DND-41 (cell line): ENCODE results near the gene IQCF2.

Experiments
- ATAC-seq: fragments of 200-7000 bp; cut with Tn5 transposase; 3 replicates; pipeline ENCODE4 v1.9.1; 2021; ENCODE audit warnings: low read depth; ENCODE audit not compliant: insufficient read depth
- DNase-seq: peaks from one replicate; pipeline ENCODE4 v3.0.0-alpha.2; 2020
- H2AFZ ChIP-seq: 2 replicates; pipeline ENCODE4 v1.6.0; 2012; ENCODE audit warnings: low read depth, low read length
- H3K27ac ChIP-seq: 2 replicates; pipeline ENCODE4 v1.5.1; 2012; ENCODE audit warnings: low read length, inconsistent platforms
- H3K27me3 ChIP-seq: fragments of 200-600 bp; sonication (generic); 2 replicates; pipeline ENCODE4 v1.6.0; 2012; ENCODE audit warnings: low read length, mild to moderate bottlenecking, inconsistent platforms; ENCODE audit not compliant: insufficient read depth, poor library complexity
- H3K36me3 ChIP-seq: 2 replicates; pipeline ENCODE4 v1.5.1; 2012; ENCODE audit warnings: low read length, inconsistent platforms; ENCODE audit not compliant: insufficient read depth
- H3K4me1 ChIP-seq: 2 replicates; pipeline ENCODE4 v1.5.1; 2012; ENCODE audit warnings: mild to moderate bottlenecking, low read length; ENCODE audit not compliant: insufficient read depth
- H3K4me2 ChIP-seq: 2 replicates; pipeline ENCODE4 v1.6.0; 2012; ENCODE audit warnings: mild to moderate bottlenecking, moderate library complexity, low read length, inconsistent platforms; ENCODE audit not compliant: insufficient read depth
- H3K4me3 ChIP-seq, 2 experiments: fragments of 200-600 bp in 1 of 2; shearing (Covaris generic) in 1 of 2; 2 replicates each; pipeline ENCODE4 v1.5.1; 2012 to 2016; ENCODE audit warnings: inconsistent platforms in 2 of 2, low read length in 2 of 2, mild to moderate bottlenecking in 2 of 2, low read depth in 1 of 2, moderate library complexity in 1 of 2
- H3K79me2 ChIP-seq: 2 replicates; pipeline ENCODE4 v1.6.0; 2012; ENCODE audit warnings: low read length, inconsistent platforms; ENCODE audit not compliant: insufficient read depth
- H3K9ac ChIP-seq: 2 replicates; pipeline ENCODE4 v1.6.0; 2012; ENCODE audit warnings: low read depth, mild to moderate bottlenecking, inconsistent platforms, low read length, moderate library complexity
- H3K9me3 ChIP-seq: 2 replicates; pipeline ENCODE4 v1.5.1; 2012; ENCODE audit warnings: low read length, moderate library complexity, mild to moderate bottlenecking, inconsistent platforms; ENCODE audit not compliant: insufficient read depth, severe bottlenecking
- H4K20me1 ChIP-seq: 2 replicates; pipeline ENCODE4 v1.6.0; 2012; ENCODE audit warnings: low read length; ENCODE audit not compliant: insufficient read depth
- EZH2 ChIP-seq: IDR thresholded peaks from 3 replicates; pipeline ENCODE4 v1.6.1; 2012; ENCODE audit warnings: borderline replicate concordance, low read depth, mild to moderate bottlenecking, moderate library complexity, low read length, inconsistent platforms; ENCODE audit not compliant: severe bottlenecking
- TF ChIP-seq, protein P1 (sequence below): IDR thresholded peaks from 2 replicates; pipeline ENCODE4 v1.5.1; 2012; ENCODE audit warnings: borderline replicate concordance, low read length, moderate library complexity, mild to moderate bottlenecking; ENCODE audit not compliant: poor library complexity, severe bottlenecking; ENCODE audit errors: extremely low read depth

IQCF2 gene

DNA sequence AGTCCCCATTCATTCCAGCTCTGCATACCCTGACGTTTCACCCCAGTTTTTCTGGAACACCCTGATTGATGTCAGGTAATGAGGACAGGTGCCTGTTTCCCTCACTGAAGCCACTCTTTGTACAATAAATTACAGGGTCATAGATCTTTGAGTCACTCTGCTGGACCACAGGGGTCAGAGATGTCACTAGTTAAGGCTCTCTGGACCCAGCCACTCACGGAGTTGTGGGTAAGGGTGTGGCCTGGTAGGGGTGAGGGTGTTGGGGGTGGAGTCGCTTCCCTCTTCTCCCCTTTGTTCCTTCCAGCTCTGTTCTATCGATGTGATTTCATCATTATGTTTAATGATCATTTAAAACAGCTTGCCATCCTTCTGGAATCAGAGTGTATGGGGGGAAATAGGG, 13.5 kb downstream of the IQCF2 start:
- H3K4me2 ChIP-seq = no peak overlapping the region
- no peaks in the 10 kb centered on the region for H3K9me3 ChIP-seq
- no peak for TF ChIP-seq EZH2
- TF ChIP-seq, protein P1, sequence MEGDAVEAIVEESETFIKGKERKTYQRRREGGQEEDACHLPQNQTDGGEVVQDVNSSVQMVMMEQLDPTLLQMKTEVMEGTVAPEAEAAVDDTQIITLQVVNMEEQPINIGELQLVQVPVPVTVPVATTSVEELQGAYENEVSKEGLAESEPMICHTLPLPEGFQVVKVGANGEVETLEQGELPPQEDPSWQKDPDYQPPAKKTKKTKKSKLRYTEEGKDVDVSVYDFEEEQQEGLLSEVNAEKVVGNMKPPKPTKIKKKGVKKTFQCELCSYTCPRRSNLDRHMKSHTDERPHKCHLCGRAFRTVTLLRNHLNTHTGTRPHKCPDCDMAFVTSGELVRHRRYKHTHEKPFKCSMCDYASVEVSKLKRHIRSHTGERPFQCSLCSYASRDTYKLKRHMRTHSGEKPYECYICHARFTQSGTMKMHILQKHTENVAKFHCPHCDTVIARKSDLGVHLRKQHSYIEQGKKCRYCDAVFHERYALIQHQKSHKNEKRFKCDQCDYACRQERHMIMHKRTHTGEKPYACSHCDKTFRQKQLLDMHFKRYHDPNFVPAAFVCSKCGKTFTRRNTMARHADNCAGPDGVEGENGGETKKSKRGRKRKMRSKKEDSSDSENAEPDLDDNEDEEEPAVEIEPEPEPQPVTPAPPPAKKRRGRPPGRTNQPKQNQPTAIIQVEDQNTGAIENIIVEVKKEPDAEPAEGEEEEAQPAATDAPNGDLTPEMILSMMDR = no peak
- DNase-seq (no peak), ATAC-seq (no peak)
- no peak overlapping the region for H2AFZ ChIP-seq
- H3K27ac ChIP-seq = no peak overlapping the region
- no peaks in the 10 kb centered on the region for H3K27me3 ChIP-seq
- H3K9ac ChIP-seq = no peak overlapping the region
- no peak overlapping the region for H3K4me3 ChIP-seq
- H3K4me1 ChIP-seq = no peaks in the 10 kb centered on the region
- H3K79me2 ChIP-seq = no peaks in the 10 kb centered on the region
- H3K36me3 ChIP-seq = no peaks in the 10 kb centered on the region
- H4K20me1 ChIP-seq = no peaks in the 10 kb centered on the region

DNA sequence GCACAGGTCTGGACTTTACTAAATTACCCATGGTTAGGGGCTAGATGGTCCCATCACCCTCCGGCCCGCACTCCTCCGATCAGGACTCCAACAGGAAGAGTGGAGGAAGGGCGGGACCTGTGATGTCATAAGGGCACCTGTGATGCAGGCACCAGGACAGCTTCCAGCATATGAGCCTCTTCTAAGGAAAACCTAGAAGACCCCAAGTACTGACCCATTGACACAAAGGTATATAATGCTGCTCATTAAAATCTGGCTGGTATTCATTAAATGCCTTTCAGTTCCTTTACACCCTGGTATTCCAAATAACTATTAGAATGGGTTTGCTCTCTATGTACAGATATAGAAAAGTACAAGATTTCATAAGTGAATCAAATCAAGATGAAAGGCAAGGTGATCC, 14.1 kb downstream of the IQCF2 start, which contains the start of gene IQCF5:
Gene IQCF5, minus strand, starts transcription at position 101 of the 400 bp plus-strand sequence. Its CDS starts 70 bp downstream, at position 31.
- no peak within 1 kb of the TSS for H3K27ac ChIP-seq
- no peak for ATAC-seq
- H2AFZ ChIP-seq = no peak within 1 kb of the TSS
- H3K4me1 ChIP-seq = no peaks in the 10 kb centered on the region
- H3K79me2 ChIP-seq = no peaks in the 10 kb centered on the region
- no peaks in the 10 kb centered on the region for H4K20me1 ChIP-seq
- no peaks in the 10 kb centered on the region for H3K36me3 ChIP-seq
- TF ChIP-seq EZH2 = no peak
- TF ChIP-seq, protein P1 = no peak
- H3K27me3 ChIP-seq = no peaks in the 10 kb centered on the region
- no peak within 1 kb of the TSS for H3K4me2 ChIP-seq
- H3K9me3 ChIP-seq = no peaks in the 10 kb centered on the region
- no peak within 1 kb of the TSS for H3K4me3 ChIP-seq
- DNase-seq = no peak
- H3K9ac ChIP-seq = no peak within 1 kb of the TSS

DNA sequence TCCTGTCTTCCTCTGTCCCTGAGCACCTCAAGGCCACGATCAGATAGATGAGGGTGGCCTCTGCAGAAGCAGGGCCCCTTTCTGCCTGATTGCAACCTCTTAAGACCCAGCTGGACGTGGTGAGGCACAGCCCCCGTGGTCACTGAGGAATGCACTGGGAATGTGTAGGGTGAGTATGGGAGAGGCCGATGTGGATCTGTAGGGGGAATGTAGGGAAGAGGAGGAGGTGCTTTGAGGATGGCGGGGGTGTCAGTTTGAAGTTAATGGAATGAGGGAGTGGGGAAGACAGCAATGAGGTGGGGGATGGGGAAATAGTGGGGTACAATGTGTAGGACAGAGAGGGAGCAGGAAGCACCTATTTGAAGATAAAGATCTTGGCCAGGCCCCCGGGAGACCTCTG, 14.8 kb downstream of the IQCF2 start:
- no peak overlapping the region for H3K9ac ChIP-seq
- DNase-seq (no peak), ATAC-seq (no peak)
- TF ChIP-seq EZH2 = no peak
- TF ChIP-seq, protein P1 = no peak
- no peaks in the 10 kb centered on the region for H3K36me3 ChIP-seq
- H3K4me1 ChIP-seq = no peaks in the 10 kb centered on the region
- H3K9me3 ChIP-seq = no peaks in the 10 kb centered on the region
- no peak overlapping the region for H3K27ac ChIP-seq
- no peaks in the 10 kb centered on the region for H4K20me1 ChIP-seq
- H2AFZ ChIP-seq = no peak overlapping the region
- H3K4me3 ChIP-seq = no peak overlapping the region
- no peaks in the 10 kb centered on the region for H3K79me2 ChIP-seq
- H3K4me2 ChIP-seq = no peak overlapping the region
- H3K27me3 ChIP-seq = peaks cover 2% of the 10 kb centered on the region

- no peak for ATAC-seq
- no peaks in the 10 kb centered on the region for H3K36me3 ChIP-seq
- H3K9ac ChIP-seq = no peak overlapping the region
- TF ChIP-seq, protein P1 = no peak
- no peak for TF ChIP-seq EZH2
- H3K4me2 ChIP-seq = no peak overlapping the region
- peaks cover 10% of the 10 kb centered on the region for H3K27me3 ChIP-seq
- no peak for DNase-seq
- no peaks in the 10 kb centered on the region for H4K20me1 ChIP-seq
- no peak overlapping the region for H3K4me3 ChIP-seq
- H3K4me1 ChIP-seq = no peaks in the 10 kb centered on the region
- H3K79me2 ChIP-seq = no peaks in the 10 kb centered on the region
- H3K27ac ChIP-seq = no peak overlapping the region
- no peak overlapping the region for H2AFZ ChIP-seq
- no peaks in the 10 kb centered on the region for H3K9me3 ChIP-seq
These were observed 18.5 kb downstream of the IQCF2 start for GRCh38 chr3:51879937-51880336.
